Stomach (tissue), 9 donors: Measurements from ENCODE around the gene ACOX2. TPM values are rescaled to one million over a fixed set of nuclear protein-coding genes. Genes with fewer than 3 reads are reported as not detected.

ENCODE experiments used
- DNase-seq, 2 donors: peaks; one replicate each; pipeline versions ENCODE4 v3.0.0 to v3.0.0-alpha.2; 2013 to 2019
- H3K27ac ChIP-seq, 5 donors: fragments of 200-600 bp in 4 of 5; sonication (generic) in 4 of 5; one replicate each; pipeline ENCODE4 v1.5.1; 2013 to 2019; ENCODE audit warnings: mild to moderate bottlenecking in 1 of 5, moderate library complexity in 1 of 5
- H3K27me3 ChIP-seq, 3 donors: fragments of 200-600 bp; sonication (generic); one replicate each; pipeline ENCODE4 v1.5.1; 2017 to 2019; ENCODE audit warnings: mixed run types in 1 of 3
- H3K36me3 ChIP-seq, 4 donors: fragments of 200-600 bp; sonication (generic); 1 replicate in 3 of 4; 2 replicates in 1 of 4; pipeline ENCODE4 v1.5.1; 2016 to 2019
- H3K4me1 ChIP-seq, 4 donors: fragments of 200-600 bp; sonication (generic); one replicate each; pipeline ENCODE4 v1.5.1; 2016 to 2019
- H3K4me3 ChIP-seq, 4 donors: fragments of 200-600 bp; sonication (generic) in 3 of 4; one replicate each; pipeline ENCODE4 v1.5.1; 2016 to 2019; ENCODE audit warnings: mild to moderate bottlenecking in 1 of 4
- H3K9me3 ChIP-seq, 4 donors: fragments of 200-600 bp; sonication (generic); one replicate each; pipeline ENCODE4 v1.5.1; 2016 to 2019
- CTCF ChIP-seq, 7 experiments: fragments of 450-650 bp in 4 of 7; fragments of 200-600 bp in 3 of 7; sonication (generic) in 3 of 7; IDR thresholded peaks; one replicate each; pipeline ENCODE4 v1.5.1; 2016 to 2019; ENCODE audit warnings: antibody characterized with exemption in 7 of 7, control low read depth in 2 of 7, mild to moderate bottlenecking in 1 of 7
- EP300 ChIP-seq: sonication (generic); formaldehyde crosslinking; IDR thresholded peaks from one replicate; pipeline ENCODE4 v1.6.1; 2017; ENCODE audit warnings: antibody characterized with exemption
- POLR2A ChIP-seq, 4 donors: fragments of 450-650 bp; IDR thresholded peaks; one replicate each; pipeline ENCODE4 v1.6.1; 2016; ENCODE audit warnings: antibody characterized with exemption in 4 of 4, control low read depth in 2 of 4, mild to moderate bottlenecking in 1 of 4, moderate library complexity in 1 of 4
- POLR2AphosphoS5 ChIP-seq, 3 donors: sonication (generic); formaldehyde crosslinking; IDR thresholded peaks; one replicate each; pipeline ENCODE4 v1.6.1; 2016; ENCODE audit warnings: antibody characterized with exemption in 3 of 3
- WGBS, 5 donors: extraction: QIAGEN DNeasy Blood & Tissue Kit in 3 of 5; methylation state at CpG; one replicate each; pipeline versions ENCODE4 v1.1.5 to v1.1.7; 2013 to 2018; 5-methylcytosine and 5-hydroxymethylcytosine counted together
- intact Hi-C: fragments of 100-400 bp; cut with DNase I; formaldehyde crosslinking; loops from one replicate; pipeline ENCODE4 v1.15.1; 2023; ENCODE audit warnings: low total_unique reads
- polyA plus RNA-seq, 3 donors: library from polyadenylated mRNA; stranded (reverse); fragments of 200-250 nt; gene quantifications; one replicate each; pipeline ENCODE4 v1.2.3, GENCODE V29; 2013
- total RNA-seq, 5 donors: library from RNA; depleted of rRNA; stranded (reverse); fragments of >200 nt; gene quantifications; one replicate each; pipeline versions ENCODE4 v1.1.0 to v1.2.3, GENCODE V29; 2014 to 2016
- donor health status: healthy with polysubstance abuse.
- donor health status: Bipolar disorder and iron deficiency.
- donor health status: healthy.

Gene ACOX2
- total and polyA plus RNA-seq, 8 donors = 1.6 to 22.2 (median 7.5) TPM; not detected in 1

- 12 to 51% (median 25%) methylated on average over 2 of the region's 2 CpGs for WGBS, 5 donors
- Histone ChIP-seq H3K4me3 (no peak overlapping the region), H3K4me1 (peaks cover 15 to 35% (median 21%) of the 10 kb centered on the region in 4 donors), H3K9me3 (no peaks in the 10 kb centered on the region), H3K36me3 (no peaks in the 10 kb centered on the region), H3K27me3 (no peaks in the 10 kb centered on the region), H3K27ac (no peak overlapping the region)
- intact Hi-C loops = no loop called here
- no peak for TF ChIP-seq POLR2A (IDR thresholded peaks at IDR 0.05)
- no peak for TF ChIP-seq POLR2AphosphoS5 (IDR thresholded peaks at IDR 0.05)
- TF ChIP-seq CTCF (IDR thresholded peaks at IDR 0.05) = no peak
- no peak for TF ChIP-seq EP300
- DNase-seq = no peak
Observed at GRCh38 chr3:58488967-58489366, 48.0 kb downstream of the ACOX2 start.

GRCh38 chr3:58487140-58487886, 49.7 kb downstream of the ACOX2 start:
- no peak for TF ChIP-seq POLR2AphosphoS5 (IDR thresholded peaks at IDR 0.05)
- no peak for TF ChIP-seq CTCF (IDR thresholded peaks at IDR 0.05)
- TF ChIP-seq POLR2A (IDR thresholded peaks at IDR 0.05) = no peak
- no peak for TF ChIP-seq EP300
- no peaks in the 10 kb centered on the region for H3K9me3 ChIP-seq
- no peaks in the 10 kb centered on the region for H3K36me3 ChIP-seq
- DNase-seq = peak in 1 of 2 donors; percentile 34
- H3K4me3 ChIP-seq = no peak overlapping the region
- H3K4me1 ChIP-seq = peaks cover 0 to 19% (median 7%) of the 10 kb centered on the region in 4 donors
- intact Hi-C loops = no loop called here
- 48 to 66% (median 56%) methylated on average over 17 to 18 of the region's 18 CpGs for WGBS, 5 donors
- no peak overlapping the region for H3K27ac ChIP-seq
- H3K27me3 ChIP-seq = no peaks in the 10 kb centered on the region

GRCh38 chr3:58485801-58486435, 51.1 kb downstream of the ACOX2 start:
- Histone ChIP-seq H3K9me3 (no peaks in the 10 kb centered on the region), H3K36me3 (no peaks in the 10 kb centered on the region), H3K4me3 (no peak overlapping the region), H3K27me3 (no peaks in the 10 kb centered on the region), H3K27ac (no peak overlapping the region), H3K4me1 (peaks cover 0 to 12% (median 2%) of the 10 kb centered on the region in 4 donors)
- TF ChIP-seq EP300 (no peak), POLR2AphosphoS5 (IDR thresholded peaks at IDR 0.05) (no peak), CTCF (IDR thresholded peaks at IDR 0.05) (no peak), POLR2A (IDR thresholded peaks at IDR 0.05) (no peak)
- no peak for DNase-seq
- intact Hi-C loops = no loop called here
- WGBS, 5 donors = 71 to 91% (median 77%) methylated on average over 6 of the region's 6 CpGs

GRCh38 chr3:58484722-58485069, 52.3 kb downstream of the ACOX2 start:
- Histone ChIP-seq H3K27me3 (no peaks in the 10 kb centered on the region), H3K4me1 (peaks cover 0 to under 1% (median 0%) of the 10 kb centered on the region in 4 donors), H3K36me3 (no peaks in the 10 kb centered on the region), H3K9me3 (no peaks in the 10 kb centered on the region), H3K4me3 (no peak overlapping the region), H3K27ac (no peak overlapping the region)
- intact Hi-C loops = no loop called here
- WGBS, 5 donors = 71 to 90% (median 82%) methylated on average over 3 of the region's 3 CpGs
- TF ChIP-seq POLR2AphosphoS5 (IDR thresholded peaks at IDR 0.05) (no peak), POLR2A (IDR thresholded peaks at IDR 0.05) (no peak), CTCF (IDR thresholded peaks at IDR 0.05) (no peak), EP300 (no peak)
- no peak for DNase-seq
